Adrenal gland (tissue), 5 donors: ENCODE results near the gene CHCHD4.

Experiments
- CTCF ChIP-seq, 6 experiments: fragments of 450-650 bp in 4 of 6; fragments of 200-600 bp in 2 of 6; sonication (generic) in 1 of 6; IDR thresholded peaks; 1 replicate in 5 of 6; 2 replicates in 1 of 6; pipeline versions ENCODE4 v1.5.1 to v1.8.0; 2016 to 2021; ENCODE audit warnings: antibody characterized with exemption in 6 of 6, mild to moderate bottlenecking in 2 of 6, moderate library complexity in 1 of 6
- POLR2A ChIP-seq, 2 donors: fragments of 450-650 bp; IDR thresholded peaks; one replicate each; pipeline ENCODE4 v1.6.1; 2017; ENCODE audit warnings: antibody characterized with exemption in 2 of 2, mild to moderate bottlenecking in 2 of 2, moderate library complexity in 1 of 2
- donor health status: DM: no; HTN: no; CAD: no.

GRCh38 chr3:14139771-14140170, 15.1 kb upstream of the CHCHD4 start:
- TF ChIP-seq CTCF (IDR thresholded peaks at IDR 0.05) (no peak), POLR2A (IDR thresholded peaks at IDR 0.05) (no peak)
